ENCODE measurements around the gene PRKG1.

PRKG1 gene

GRCh38 chr10:52332815-52333214 is 1258.5 kb downstream of the PRKG1 start:
- TF ChIP-seq CTCF (conservative IDR thresholded peaks at IDR 0.05; ENCODE audit: low read depth), result no peak
- ChIA-PET CTCF (interaction anchor here (0.7 kb wide), 1 partner anchor 14 kb away, joined by 3 read pairs; no protein-coding TSS in a partner anchor), POLR2A (ENCODE audit: low non-redundant PET) (no interaction called here)
- no peak overlapping the region for H3K27ac ChIP-seq
- no peak for DNase-seq (ENCODE audit: low spot score)

- no peak for TF ChIP-seq CTCF (conservative IDR thresholded peaks at IDR 0.05; ENCODE audit: low read depth)
- CTCF ChIA-PET, result interaction anchor here (0.6 kb wide), 1 partner anchor 1300 kb away, joined by 3 read pairs; no protein-coding TSS in a partner anchor
- H3K27ac ChIP-seq, result no peak overlapping the region
- POLR2A ChIA-PET (ENCODE audit: low non-redundant PET), result no interaction called here
- peak; percentile 64 for DNase-seq (ENCODE audit: low spot score)
Observed at GRCh38 chr10:52334595-52334994, 1260.3 kb downstream of the PRKG1 start.

- ChIA-PET POLR2A (ENCODE audit: low non-redundant PET) (no interaction called here), CTCF (no interaction called here)
- no peak for TF ChIP-seq CTCF (conservative IDR thresholded peaks at IDR 0.05; ENCODE audit: low read depth)
- DNase-seq (ENCODE audit: low spot score), result peak; percentile 57
- H3K27ac ChIP-seq, result peak overlapping the region; percentile 78
Observed at GRCh38 chr10:52335665-52336064, 1261.4 kb downstream of the PRKG1 start.

GRCh38 chr10:52337225-52337624 is 1262.9 kb downstream of the PRKG1 start:
- no peak overlapping the region for H3K27ac ChIP-seq
- no peak for DNase-seq (ENCODE audit: low spot score)
- no peak for TF ChIP-seq CTCF (conservative IDR thresholded peaks at IDR 0.05; ENCODE audit: low read depth)
- ChIA-PET CTCF (no interaction called here), POLR2A (ENCODE audit: low non-redundant PET) (no interaction called here)

- ChIA-PET POLR2A (ENCODE audit: low non-redundant PET) (no interaction called here), CTCF (no interaction called here)
- no peak for DNase-seq (ENCODE audit: low spot score)
- TF ChIP-seq CTCF (conservative IDR thresholded peaks at IDR 0.05; ENCODE audit: low read depth), result no peak
- H3K27ac ChIP-seq, result no peak overlapping the region
Observed at GRCh38 chr10:52343439-52343838, 1269.2 kb downstream of the PRKG1 start.

- no peak for TF ChIP-seq CTCF (conservative IDR thresholded peaks at IDR 0.05; ENCODE audit: low read depth)
- ChIA-PET POLR2A (ENCODE audit: low non-redundant PET) (no interaction called here), CTCF (interaction anchor here (0.5 kb wide), 1 partner anchor 14 kb away, joined by 3 read pairs; no protein-coding TSS in a partner anchor)
- H3K27ac ChIP-seq, result no peak overlapping the region
- no peak for DNase-seq (ENCODE audit: low spot score)
Observed at GRCh38 chr10:52346394-52347326, 1272.4 kb downstream of the PRKG1 start.
